ENCODE data around the gene PCDH7. TPM values are rescaled to one million over a fixed set of nuclear protein-coding genes. Genes with fewer than 3 reads are reported as not detected.

PCDH7 gene
- polyA plus RNA-seq, 3 donors, result 17.4 to 22.2 (median 19.2) TPM

DNA sequence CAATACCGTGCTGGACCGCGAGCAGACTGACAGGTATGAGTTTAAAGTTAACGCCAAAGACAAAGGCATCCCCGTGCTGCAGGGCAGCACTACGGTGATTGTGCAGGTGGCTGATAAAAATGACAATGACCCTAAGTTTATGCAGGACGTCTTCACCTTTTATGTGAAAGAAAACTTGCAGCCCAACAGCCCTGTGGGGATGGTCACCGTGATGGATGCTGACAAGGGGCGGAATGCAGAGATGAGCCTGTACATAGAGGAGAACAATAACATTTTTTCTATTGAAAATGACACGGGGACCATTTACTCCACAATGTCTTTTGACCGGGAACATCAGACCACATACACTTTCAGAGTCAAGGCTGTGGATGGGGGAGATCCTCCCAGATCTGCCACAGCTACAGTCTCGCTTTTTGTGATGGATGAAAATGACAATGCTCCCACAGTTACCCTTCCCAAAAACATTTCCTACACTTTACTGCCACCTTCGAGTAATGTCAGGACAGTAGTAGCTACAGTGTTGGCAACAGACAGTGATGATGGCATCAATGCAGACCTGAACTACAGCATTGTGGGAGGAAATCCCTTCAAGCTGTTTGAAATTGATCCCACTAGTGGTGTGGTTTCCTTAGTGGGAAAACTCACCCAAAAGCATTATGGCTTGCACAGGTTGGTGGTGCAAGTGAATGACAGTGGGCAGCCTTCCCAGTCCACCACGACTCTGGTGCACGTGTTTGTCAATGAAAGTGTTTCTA lies 3.2 kb downstream of the PCDH7 start:
- no peak for DNase-seq

DNA sequence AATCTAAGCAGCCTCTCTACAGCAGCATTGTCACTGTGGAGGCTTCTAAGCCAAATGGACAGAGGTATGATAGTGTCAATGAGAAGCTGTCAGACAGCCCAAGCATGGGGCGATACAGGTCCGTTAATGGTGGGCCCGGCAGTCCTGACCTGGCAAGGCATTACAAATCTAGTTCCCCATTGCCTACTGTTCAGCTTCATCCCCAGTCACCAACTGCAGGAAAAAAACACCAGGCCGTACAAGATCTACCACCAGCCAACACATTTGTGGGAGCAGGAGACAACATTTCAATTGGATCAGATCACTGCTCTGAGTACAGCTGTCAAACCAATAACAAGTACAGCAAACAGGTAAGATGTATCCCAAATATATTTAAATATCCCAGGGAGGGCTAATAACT lies 4.1 kb downstream of the PCDH7 start:
- no peak for DNase-seq

DNA sequence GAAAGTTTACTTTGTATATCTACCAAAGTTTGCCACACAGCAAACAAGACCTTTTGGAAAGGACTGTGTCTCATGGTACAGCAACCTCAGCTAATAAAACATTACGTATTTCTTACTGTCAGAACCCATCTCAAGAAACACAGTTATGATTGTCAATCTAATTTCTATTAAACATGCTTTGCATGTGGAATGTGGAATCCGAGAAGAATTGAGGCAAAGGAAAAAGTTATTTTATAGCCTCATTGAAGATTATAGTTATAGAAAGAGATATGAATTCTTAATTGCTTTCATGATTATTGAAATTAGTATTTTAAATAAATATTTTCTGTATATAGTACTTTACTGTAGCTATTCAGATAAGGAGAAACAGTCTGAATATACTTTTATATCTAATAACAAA lies 5.4 kb downstream of the PCDH7 start:
- DNase-seq, result no peak

DNA sequence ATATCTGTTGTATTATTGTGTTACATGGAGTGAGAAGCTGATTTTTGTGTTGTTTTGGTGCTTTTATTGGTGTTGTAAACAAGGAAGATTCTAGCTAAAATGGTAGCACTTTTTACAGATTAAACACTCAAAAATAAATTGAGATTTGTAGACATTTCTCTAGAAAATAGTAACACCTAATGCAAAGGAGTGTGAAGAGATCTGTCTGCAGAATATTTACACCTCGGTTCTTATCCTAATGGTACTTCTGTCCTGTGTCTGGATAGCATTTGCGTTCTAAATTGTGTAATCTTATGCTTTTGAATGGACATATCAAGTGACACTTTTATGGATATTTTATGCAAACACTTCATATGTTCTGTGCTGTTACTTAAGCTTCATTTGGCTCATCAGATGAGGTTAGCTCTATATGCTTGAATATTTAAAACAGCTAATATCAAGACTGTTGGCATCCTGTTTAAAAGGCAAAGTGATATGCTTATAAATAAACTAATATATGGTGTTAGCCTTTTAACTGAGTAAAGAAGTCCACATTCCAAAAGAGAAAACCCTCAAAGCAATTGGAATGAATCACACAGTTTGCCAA lies 6.0 kb downstream of the PCDH7 start:
- no peak for DNase-seq

DNA sequence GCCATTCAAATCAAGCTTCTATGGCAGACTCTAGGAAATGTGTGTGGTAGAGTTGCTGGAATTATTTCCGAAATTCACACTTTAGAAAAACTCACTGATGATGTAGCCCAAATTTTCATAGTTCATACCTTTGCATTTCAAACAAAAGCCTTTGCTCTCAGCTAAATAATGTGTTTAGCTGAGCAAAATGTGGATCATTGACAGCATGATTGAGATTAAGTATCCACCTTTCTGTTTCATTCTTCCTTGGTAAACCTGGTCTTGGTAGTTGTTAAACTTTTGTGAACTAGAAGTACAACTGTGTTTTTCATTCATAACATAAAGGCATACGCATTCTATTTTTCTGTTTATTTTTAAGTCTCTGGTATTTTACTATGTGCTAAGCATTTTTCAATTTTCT lies 7.2 kb downstream of the PCDH7 start:
- DNase-seq, result no peak

DNA sequence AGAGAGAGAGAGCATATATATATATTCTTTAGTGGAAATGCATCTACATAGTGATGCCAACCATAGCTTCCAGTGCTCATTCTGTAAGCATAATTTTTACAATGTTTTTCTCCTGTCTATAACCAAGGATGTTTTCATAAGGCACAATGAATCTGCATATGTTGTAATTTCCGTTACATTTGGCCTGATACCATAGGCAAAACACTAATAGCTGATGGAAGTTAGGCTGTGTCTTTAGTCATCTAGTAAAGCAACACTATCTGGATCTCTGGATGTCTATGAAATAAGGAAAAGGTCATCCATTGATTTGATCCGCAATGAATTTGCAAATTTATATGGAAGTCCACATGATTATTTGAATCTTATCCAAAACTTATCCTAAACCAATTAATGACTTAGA lies 8.1 kb downstream of the PCDH7 start:
- no peak for DNase-seq

DNA sequence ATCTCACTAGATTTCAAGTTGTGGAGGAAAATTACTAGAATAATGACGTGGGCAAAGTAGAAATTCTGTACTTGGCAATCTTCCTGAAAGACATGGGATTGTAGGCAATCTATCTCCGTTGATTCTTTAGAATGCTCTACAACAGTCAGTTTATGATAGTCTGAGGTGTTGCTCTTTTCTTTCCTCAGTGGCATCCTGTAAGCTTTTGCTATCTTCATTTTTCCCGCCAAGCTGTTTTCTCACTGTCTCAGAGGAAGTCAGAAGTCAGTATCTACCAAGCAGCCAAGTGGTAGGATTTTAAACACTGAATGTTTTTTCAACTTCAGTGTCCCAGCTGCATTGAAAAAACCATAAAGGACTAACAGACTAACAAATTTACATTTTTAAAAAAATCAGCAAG lies 23.7 kb downstream of the PCDH7 start:
- no peak for DNase-seq

DNA sequence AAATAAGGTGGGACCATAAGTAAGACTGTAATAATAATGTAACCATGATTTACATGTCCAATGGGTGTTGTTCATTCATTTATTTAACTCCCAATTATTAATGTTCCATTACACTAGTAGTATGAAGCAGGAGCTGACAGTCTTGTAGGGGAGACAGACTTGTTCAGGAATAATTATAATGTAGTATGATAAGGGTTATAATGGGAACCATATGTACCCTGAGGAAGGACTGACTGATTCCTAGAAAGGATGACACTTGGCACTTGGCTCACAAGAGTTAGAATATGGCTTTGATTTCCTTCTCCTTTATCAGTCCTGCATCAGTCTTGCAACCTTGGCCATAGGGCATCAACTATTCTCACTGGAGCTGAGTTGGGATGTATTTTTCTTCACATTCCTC lies 24.2 kb downstream of the PCDH7 start:
- no peak for DNase-seq

DNA sequence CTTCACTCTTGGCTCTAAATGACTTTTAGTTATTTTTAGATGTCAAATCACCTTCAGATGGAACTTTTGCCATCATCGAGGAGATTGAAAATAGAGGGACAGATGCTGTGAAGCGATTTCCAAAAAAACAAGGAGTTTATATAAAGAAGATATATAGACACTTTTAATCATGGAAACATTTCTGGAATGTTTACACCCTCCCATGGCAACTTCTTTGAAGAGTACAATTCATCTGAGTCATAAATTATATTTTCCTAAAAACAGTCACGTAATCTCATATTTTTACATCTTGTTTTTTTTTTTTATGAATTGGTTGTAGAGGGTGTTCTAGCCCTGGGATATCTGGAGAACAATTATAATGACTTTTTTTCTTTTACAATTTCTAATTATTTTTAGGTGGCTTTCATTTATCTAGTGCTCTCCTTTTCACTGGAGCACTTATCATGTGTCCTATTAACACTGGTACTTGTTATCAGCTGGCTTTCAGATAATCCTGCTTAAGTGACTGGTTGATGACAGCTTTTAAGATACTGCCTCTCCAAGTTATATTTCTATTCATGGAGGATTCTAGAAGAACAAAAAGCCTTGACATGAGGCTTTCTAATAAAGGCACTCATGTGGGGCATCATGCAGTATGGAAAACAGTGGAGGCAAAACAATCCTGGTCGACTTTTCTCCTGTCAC lies 24.9 kb downstream of the PCDH7 start:
- no peak for DNase-seq

DNA sequence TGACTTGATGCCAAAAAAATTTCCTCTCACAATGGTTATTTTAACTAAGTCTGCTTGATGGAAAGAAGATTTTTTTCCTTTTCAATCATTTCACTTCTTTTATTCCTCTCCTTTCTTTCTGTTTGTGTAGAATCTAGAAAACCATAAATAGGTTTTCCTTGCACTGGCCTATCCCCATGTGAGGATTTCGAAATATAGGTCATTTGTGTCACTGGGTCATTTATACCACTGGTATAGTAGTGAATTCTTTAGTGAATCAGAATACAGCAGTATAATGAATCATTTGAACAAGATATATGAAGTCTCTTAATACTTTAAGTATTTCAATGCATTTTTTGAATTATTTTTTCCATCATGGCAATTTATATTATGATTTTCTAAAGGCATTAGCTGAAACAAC lies 26.6 kb downstream of the PCDH7 start:
- no peak for DNase-seq

DNA sequence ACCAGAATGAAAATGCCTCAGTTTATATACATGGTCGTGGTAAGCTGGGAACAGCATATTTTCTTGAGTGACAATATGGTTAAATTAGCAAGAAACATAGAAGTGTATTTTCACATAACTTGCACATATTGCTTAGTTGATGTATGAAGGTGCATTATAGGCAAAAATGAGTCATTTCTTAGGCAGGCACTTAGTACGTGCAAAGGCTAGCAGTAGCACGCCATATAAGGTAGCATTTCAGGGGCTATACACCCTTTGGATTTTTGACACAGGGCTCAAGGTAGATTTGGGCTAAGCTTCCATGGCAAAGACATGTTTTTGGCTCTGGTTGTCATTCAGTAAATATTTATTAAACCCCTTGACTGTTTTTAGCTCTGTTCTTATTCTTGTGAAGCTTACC lies 33.1 kb downstream of the PCDH7 start:
- no peak for DNase-seq

DNA sequence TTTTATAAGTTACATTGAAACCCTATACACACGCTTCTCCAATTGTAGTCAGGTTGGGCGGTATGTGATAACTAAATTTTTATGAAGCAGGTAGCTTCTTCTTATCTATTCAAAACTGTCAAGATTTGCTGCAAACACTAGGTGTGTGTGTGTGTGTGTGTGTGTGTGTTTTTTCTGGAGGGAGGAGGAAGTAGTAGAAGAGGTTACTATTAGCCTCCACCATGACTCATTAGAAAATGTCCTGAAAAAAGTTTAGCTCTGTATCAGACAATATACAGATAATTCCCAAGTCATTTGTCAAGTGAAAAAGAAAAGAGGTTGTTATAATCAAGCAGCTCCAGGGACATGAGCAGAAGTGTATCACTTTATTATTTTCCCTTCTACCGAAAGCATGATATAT lies 33.9 kb downstream of the PCDH7 start:
- DNase-seq, result no peak

DNA sequence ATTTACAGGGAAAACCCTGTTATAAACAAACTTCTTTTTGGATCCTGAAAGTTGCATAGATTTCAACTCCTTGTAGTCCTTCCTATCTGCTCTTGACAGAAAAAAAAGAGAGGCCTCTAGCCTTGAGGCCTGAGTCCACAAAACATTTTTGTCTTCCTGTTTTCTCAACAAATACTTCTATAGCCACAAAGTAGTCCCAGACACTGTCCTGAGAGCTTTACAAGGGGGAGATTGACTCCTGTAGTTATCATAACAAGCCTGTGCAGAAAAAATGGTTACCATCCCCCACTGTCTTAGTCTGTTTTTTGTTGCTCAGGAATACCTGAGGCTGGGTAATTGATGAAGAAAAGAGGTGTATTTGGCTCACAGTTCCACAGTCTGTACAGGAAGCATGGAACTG lies 35.2 kb downstream of the PCDH7 start:
- DNase-seq, result no peak

DNA sequence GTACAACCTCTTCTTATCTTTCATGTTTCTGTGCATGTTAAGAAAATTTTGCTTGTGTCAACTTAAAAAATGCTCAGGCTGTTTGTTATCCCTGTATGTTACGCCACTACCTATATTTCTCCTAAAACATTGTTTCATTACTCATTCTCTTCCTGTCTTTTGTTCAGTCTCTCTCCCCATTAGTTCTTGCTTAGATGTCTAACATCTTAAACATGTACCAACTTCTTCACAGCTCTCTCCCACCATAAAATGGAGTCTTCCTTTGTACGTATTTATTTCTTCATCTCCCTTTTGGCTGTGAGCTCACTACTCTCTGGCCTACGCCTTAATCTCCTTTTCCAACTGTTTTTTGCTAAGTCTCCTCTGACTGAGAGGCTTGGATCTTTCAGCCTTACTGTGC lies 36.4 kb downstream of the PCDH7 start:
- DNase-seq, result no peak

DNA sequence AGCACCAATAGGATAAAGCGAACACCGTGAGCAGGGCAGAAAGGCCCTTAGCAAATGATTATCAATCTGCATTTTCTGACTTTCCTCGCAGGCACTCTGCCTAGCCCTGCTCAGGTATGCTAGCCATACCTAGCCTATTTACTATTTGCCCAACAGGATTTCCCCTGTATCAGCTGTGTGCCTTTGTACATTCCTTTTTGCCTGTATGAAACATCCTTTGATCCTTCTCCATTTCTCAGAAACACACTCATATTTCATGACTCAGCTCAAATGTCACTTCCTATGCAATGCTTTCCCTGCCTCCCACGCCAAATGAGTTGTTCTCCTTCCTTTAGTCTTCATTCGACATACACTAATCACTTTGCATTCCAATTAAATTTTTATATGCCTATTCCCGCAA lies 37.2 kb downstream of the PCDH7 start:
- DNase-seq, result peak; percentile 36

DNA sequence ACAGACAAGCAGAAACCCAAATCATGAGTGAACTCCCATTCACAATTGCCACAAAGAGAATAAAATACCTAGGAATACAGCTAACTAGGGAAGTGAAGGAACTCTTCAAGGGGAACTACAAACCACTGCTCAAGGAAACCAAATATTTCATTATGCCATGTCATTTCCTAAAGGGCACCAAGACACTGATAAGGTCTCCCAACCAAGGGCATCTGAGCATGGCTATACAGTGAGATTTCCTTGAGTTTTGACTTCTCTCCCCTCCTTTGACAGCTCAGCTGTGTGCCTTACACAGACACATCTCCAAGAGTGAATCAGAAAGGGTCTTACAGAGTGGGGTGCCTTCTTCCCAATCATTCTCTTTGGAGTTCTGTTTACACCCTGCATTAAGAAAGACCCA lies 40.4 kb downstream of the PCDH7 start:
- no peak for DNase-seq

DNA sequence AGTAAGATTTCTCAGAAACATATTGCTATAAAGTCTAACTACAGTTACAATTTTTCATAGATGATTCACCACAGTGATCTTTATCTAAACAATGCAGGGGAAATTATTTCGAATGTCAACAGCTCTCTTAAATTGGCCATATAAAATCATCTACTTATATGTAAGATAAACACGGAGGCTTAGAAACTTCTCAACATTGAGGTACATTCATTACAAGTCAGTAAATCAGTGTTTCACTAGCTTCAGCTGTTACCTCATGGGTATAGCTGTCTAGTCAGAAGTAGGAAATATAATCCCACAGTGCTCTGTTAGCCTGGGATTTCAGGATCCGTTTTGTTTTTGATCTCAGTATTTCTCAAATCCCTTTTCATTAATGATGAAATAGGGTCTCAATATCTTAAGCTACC lies 43.2 kb downstream of the PCDH7 start:
- no peak for DNase-seq

DNA sequence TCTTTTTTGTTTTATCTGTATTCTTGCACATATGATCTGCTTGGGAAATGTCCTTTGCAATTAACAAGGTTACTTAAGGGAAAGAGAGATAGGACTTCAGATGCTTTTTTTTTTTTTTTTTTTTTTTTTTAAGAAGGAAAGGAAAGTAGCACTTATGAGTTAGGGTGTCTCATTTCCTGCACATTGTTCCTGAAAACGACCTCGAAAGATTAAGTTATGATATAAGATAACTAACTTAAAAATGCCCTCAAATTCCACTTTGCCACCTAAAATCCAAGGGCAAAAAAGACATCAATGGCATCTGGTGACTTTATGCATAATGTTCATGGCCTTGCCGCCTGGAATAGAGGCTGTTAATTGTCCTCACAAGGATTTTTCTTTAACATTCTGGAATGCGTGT lies 44.9 kb downstream of the PCDH7 start:
- DNase-seq, result no peak

DNA sequence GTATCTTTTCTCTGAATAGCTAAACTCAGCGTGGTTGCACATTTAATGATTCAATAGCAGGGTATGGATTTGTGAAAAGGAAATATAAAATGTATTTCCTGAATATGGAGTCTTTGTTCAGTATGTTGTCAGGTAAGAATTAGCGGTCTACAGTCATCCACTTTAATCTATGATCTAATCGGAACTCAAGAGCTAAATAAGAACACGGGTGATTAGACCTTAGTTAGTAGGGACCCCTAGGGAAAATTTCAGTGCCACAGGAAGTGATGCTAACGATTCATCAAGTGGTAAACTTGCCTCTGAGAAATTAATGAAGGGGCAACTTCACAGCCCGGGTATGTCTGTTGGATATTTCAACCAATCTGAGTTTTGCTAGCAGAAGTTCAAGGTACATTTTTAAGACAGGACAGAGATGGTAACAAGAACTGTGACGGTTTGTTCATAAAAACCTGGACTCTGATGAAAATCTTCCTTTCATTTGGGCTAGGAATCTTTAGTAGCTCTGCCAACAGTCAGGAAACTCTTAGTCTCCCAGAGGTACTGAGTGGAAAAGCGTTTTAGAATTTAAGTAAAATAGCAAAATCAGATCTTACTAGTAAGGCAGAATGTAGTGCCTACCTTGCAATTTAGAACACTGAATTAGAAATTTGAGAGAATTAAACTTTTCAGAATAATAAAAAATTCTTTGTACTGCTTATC lies 47.1 kb downstream of the PCDH7 start:
- no peak for DNase-seq

DNA sequence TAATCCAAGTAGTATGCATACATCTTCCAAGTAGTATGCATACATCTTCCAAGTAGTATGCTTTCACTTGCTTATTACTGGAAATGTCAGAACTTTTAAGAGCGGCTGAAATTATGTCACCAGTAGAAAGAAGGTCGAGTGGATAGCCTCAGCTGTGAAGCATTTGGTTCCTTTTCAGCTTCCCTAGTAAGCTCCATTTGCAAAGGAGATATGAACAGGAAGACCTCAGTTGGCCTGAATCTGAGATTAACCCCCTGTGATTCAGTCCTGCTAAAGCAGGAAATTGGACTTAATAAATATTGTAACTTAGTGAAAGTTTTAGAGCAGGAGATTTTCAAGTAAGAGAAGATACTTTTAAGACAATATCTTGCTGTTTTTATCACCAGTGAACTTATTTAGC lies 48.1 kb downstream of the PCDH7 start:
- no peak for DNase-seq

DNA sequence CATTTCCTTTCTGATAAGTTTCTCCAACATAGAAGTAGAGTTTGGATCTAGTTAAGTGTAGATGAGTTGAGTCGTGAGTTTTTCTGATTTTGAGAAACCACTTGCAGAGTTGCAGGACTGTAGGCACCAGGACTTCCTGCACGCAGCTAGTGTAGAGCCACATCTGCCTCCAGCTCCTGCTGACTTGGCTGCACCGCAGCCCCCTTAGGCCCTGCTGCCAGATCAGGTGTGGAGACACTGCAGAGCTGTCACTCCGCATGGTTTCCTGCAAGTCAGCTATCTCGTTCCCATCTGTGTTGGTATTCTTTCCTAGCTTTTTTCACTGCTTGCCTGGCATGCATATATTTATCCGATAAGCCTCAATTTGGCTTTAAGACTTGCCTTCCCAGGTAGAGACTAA lies 48.9 kb downstream of the PCDH7 start:
- DNase-seq, result no peak

DNA sequence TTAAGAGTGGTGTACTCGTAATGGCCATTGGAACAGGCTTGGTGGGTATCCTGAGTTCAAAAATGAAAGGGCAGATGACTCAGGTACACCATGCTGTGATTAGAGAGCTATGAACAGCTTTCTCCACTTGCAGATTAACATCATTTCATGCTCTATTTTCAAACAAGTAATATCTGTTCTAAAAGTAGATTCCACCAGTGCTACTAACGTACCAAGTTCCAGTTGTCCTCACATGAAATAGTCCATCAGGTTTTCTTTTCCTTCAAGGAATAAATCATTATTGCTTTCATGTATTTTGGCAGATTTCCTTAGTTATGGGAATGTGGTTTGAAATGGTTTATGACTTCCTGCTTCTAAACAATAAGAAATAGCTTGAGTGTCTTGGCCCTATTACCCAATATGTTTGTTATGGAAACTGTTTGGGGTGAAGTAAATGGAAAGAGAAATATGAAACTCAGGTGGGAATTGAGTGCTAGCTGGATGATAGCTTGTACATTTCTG lies 49.9 kb downstream of the PCDH7 start:
- DNase-seq, result peak; percentile 43

DNA sequence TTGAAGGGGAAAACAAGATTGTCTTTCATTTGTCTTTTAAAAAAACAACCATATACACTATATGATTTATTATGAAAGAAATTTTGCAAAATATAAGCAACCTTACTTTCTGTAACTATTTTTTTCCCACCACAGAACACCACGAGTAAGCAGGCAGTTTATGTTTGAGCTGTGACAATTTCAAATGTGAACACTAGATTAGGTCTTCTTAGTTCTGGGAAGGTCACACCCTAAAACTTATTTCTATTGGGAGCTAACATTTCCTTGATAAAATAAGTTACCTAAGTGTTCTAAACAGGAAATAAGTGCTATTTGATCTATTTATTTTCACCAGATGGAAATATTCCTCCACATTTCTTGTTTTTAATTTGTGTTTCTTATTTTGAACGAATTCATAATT lies 50.6 kb downstream of the PCDH7 start:
- no peak for DNase-seq

Measured in renal pelvis (tissue), 4 donors.